LHCN-M2 (cell line): ENCODE data around the gene FEN1. TPM values are rescaled to one million over a fixed set of nuclear protein-coding genes. Genes with fewer than 3 reads are reported as not detected.

ENCODE experiments used
- DNase-seq: peaks from one replicate; pipeline ENCODE4 v3.0.0-alpha.2; 2012; ENCODE audit warnings: low read depth
- total RNA-seq: library from RNA; depleted of rRNA; stranded (reverse); fragments of >200 nt; gene quantifications from 2 replicates; pipeline ENCODE4 v1.2.3, GENCODE V29; 2014; rRNA removed

Gene FEN1
- total RNA-seq, 1 experiment from 2014 or later, result 129 TPM

DNA sequence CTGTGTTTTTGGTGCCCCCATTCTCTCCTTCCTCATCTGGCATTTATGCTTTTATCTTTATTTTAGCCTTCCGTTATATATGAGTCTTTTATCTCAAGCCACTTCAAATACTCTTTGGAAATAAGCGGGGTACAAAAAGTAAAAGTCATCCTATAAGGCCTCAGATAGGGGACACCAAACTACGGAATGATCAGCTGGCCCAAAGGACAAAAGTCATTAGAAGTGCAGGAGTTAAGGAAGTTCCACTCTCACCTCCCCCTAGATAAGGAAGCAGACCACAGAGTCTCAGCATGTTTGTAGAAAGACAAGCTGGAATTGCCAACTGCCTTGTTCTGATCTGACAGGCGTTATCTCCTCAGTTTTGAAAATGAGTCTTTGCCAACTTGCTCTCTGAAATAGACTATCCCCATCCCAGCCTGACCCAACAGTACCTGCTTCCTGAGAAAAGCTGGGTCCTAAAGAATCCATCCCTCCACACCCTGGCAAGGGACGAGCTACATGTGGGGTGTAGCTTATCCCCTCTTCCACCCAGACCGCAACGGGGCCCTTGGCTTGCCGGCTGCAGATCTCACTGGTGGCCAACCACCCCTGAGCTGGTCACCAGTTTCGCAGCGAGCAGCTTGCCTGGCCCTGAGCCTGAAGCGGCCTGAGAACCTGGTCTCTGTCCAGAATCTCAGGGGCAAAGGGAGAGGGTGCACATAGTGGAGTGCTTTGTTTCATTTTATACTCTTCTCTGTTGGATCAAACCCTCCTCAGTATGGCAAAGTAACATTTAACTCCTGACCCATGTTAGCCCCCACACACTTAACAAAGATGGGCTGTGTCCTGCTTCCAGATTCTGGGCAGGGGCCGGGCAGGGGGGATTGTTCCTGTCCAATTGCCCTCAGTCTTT is 49.2 kb downstream of the FEN1 start:
- DNase-seq, result no peak

DNA sequence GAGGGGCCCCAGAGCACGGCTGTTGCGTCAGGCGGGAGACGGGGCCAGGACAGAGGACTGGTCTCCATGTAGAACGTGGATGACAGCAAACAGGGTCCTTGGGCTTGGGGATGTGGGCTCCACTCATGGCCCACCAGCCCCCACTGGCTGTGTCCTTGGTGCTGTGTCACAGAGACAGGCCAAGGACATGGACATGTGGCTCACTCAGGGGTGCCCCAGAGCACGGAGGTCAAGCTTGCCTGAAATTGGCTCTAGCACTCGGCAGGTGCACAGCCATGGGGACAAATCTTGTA is 49.8 kb downstream of the FEN1 start:
- no peak for DNase-seq

DNA sequence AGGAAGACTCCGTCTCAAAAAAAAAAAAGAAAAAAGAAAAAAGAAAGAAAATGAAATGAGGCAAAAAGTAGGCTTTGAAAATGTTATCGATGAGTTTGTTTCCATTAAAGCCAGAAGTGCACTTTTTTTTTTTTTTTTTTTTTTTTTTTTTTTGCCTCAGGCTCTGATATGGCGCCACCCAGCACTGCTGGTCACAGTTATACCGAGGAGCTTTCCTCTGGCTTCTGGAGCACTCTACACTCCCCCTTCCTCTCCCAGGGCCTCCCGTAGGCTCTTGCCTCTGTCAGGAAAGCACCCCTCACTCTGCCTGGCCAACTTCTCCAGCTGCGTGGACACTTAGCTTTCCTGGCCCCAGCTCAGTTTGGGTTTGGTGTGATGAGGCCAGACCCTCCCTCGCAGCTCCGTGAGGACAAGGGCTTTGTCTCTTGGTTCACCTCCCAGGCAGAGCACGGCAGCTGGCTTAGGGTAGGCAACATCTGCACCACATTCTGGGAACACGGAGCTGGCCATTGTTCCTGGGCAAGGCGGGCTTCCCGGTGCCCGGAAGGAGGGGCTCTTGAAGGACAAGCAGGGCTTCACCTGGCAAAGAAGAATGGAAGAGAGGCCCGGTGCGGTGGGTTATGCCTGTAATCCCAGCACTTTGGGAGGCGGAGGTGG is 52.3 kb downstream of the FEN1 start:
- DNase-seq, result no peak

DNA sequence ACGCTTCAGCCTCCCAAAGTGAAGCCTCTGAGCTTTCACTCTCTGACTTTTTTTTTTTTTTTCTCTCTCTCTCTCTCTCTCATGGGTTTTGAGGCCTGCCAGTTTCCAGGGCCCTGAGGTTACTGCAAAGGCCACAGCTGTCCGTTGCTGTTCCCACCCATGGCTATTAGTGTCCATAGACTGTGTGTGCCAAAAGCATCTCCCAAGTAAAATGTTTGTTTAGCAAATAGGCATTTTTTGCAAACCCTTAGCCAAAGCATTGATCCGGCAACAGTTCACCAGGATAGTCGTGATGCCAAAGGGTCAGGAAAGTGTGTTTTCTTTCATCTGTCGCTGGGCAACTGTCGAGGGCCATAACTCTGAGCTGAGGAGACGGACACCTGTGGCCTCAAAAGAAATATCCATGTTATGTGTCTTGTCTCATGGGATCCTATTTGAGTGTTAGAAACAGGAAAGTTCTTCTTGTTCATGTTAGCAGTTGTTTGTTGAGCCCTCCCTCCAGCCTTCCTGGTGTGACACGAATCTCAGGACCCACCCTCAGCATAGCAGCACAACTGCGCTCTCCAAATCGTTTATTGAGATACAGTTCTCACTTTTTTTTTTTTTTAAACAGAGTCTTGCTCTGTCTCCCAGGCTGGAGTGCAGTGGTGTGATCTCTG is 53.8 kb downstream of the FEN1 start:
- DNase-seq, result no peak

Other genes with a start within 250 kb of the FEN1 start
- 1.6 and 2.0 TPM in 2 replicates for gene SYT7, start 211.8 kb upstream of the FEN1 start, total RNA-seq
- 3.8 and 4.0 TPM in 2 replicates for gene DAGLA, start 112.5 kb upstream of the FEN1 start, total RNA-seq
- gene MYRF, start 40.3 kb upstream of the FEN1 start, total RNA-seq, result 0.17 and 0.26 TPM in 2 replicates
- gene TMEM258, start 312 bp upstream of the FEN1 start, total RNA-seq, result 46.0 and 58.6 TPM in 2 replicates
- 65.0 and 83.9 TPM in 2 replicates for gene FADS1, start 24.1 kb downstream of the FEN1 start, total RNA-seq
- 37.1 and 45.5 TPM in 2 replicates for gene FADS2, start 35.4 kb downstream of the FEN1 start, total RNA-seq
- gene FADS3, start 98.6 kb downstream of the FEN1 start, total RNA-seq, result 293 and 313 TPM in 2 replicates
- 2.4 and 4.8 TPM in 2 replicates for gene RAB3IL1, start 124.7 kb downstream of the FEN1 start, total RNA-seq
- 3.5 and 7.1 TPM in 2 replicates for gene BEST1, start 157.4 kb downstream of the FEN1 start, total RNA-seq
- 718 and 1,060 TPM in 2 replicates for gene FTH1, start 174.7 kb downstream of the FEN1 start, total RNA-seq